Neuronal stem cell (in vitro differentiated cells): Measurements from ENCODE around the gene LILRB1.

Experiments
- DNase-seq: peaks from one replicate; pipeline ENCODE4 v3.0.0-alpha.2; 2013; ENCODE audit warnings: low spot score
- H2AFZ ChIP-seq: one replicate; pipeline ENCODE4 v1.6.1; 2013; ENCODE audit warnings: mild to moderate bottlenecking, low read length, inconsistent platforms
- H2AK5ac ChIP-seq: 2 replicates; pipeline ENCODE4 v1.6.1; 2013; ENCODE audit warnings: low read depth, mild to moderate bottlenecking, inconsistent platforms, low read length, moderate library complexity, mixed read lengths
- H2BK120ac ChIP-seq: 2 replicates; pipeline ENCODE4 v1.6.1; 2013; ENCODE audit warnings: low read depth, mild to moderate bottlenecking, inconsistent platforms, low read length, moderate library complexity, mixed read lengths
- H2BK12ac ChIP-seq: one replicate; pipeline ENCODE4 v1.6.1; 2013; ENCODE audit warnings: low read length, inconsistent platforms
- H2BK15ac ChIP-seq: 2 replicates; pipeline ENCODE4 v1.6.1; 2013; ENCODE audit warnings: mild to moderate bottlenecking, low read length, inconsistent platforms, mixed read lengths
- H2BK5ac ChIP-seq: one replicate; pipeline ENCODE4 v1.6.1; 2013; ENCODE audit warnings: inconsistent platforms, mild to moderate bottlenecking, low read length, moderate library complexity
- H3K14ac ChIP-seq: one replicate; pipeline ENCODE4 v1.6.1; 2013; ENCODE audit warnings: low read length, inconsistent platforms
- H3K18ac ChIP-seq: 2 replicates; pipeline ENCODE4 v1.6.1; 2013; ENCODE audit warnings: low read length, inconsistent platforms
- H3K23ac ChIP-seq: 2 replicates; pipeline ENCODE4 v1.6.1; 2013; ENCODE audit warnings: low read depth, mild to moderate bottlenecking, mixed read lengths, low read length, inconsistent platforms; ENCODE audit not compliant: poor library complexity
- H3K27ac ChIP-seq: replicated peaks from 3 replicates; pipeline ENCODE4 v1.5.1; 2013; ENCODE audit warnings: low read length, inconsistent platforms
- H3K27me3 ChIP-seq, 3 experiments: 2 replicates each; pipeline ENCODE4 v1.6.1; 2013; ENCODE audit warnings: low read length in 3 of 3, mild to moderate bottlenecking in 2 of 3, inconsistent platforms in 1 of 3, low read depth in 1 of 3, mixed read lengths in 1 of 3, moderate library complexity in 1 of 3; ENCODE audit not compliant: control insufficient read depth in 3 of 3, insufficient read depth in 3 of 3
- H3K36me3 ChIP-seq, 2 donors: replicated peaks in 1 of 2; 2 replicates each; pipeline ENCODE4 v1.6.1; 2013; ENCODE audit warnings: low read length in 2 of 2; ENCODE audit not compliant: control insufficient read depth in 2 of 2, insufficient read depth in 2 of 2
- H3K4ac ChIP-seq: 2 replicates; pipeline ENCODE4 v1.6.1; 2013; ENCODE audit warnings: inconsistent platforms, mild to moderate bottlenecking, low read length, moderate library complexity
- H3K4me1 ChIP-seq, 2 donors: 1 replicate in 1 of 2; 2 replicates in 1 of 2; pipeline ENCODE4 v1.6.1; 2013; ENCODE audit warnings: low read length in 2 of 2, low read depth in 1 of 2; ENCODE audit not compliant: control insufficient read depth in 2 of 2, insufficient read depth in 1 of 2
- H3K4me2 ChIP-seq: one replicate; pipeline ENCODE4 v1.6.1; 2013; ENCODE audit warnings: mild to moderate bottlenecking, low read length, inconsistent platforms; ENCODE audit not compliant: insufficient read depth, poor library complexity, severe bottlenecking
- H3K4me3 ChIP-seq, 2 donors: 2 replicates each; pipeline ENCODE4 v1.5.1; 2013; ENCODE audit warnings: low read length in 2 of 2, mild to moderate bottlenecking in 2 of 2, inconsistent platforms in 1 of 2, moderate library complexity in 1 of 2
- H3K79me1 ChIP-seq: one replicate; pipeline ENCODE4 v1.6.1; 2013; ENCODE audit warnings: low read depth, mild to moderate bottlenecking, inconsistent platforms, low read length, moderate library complexity
- H3K9ac ChIP-seq: one replicate; pipeline ENCODE4 v1.6.1; 2013; ENCODE audit warnings: mild to moderate bottlenecking, low read depth, low read length, inconsistent platforms; ENCODE audit not compliant: poor library complexity
- H3K9me3 ChIP-seq, 2 donors: replicated peaks in 1 of 2; 2 replicates each; pipeline versions ENCODE3 to v1.6.1; 2013; ENCODE audit warnings: low read length in 2 of 2, mild to moderate bottlenecking in 2 of 2, inconsistent platforms in 1 of 2, low read depth in 1 of 2, mixed read lengths in 1 of 2, moderate library complexity in 1 of 2; ENCODE audit not compliant: control insufficient read depth in 2 of 2, insufficient read depth in 1 of 2
- H4K8ac ChIP-seq: one replicate; pipeline ENCODE4 v1.6.1; 2013; ENCODE audit warnings: low read depth, mild to moderate bottlenecking, inconsistent platforms, low read length, moderate library complexity
- H4K91ac ChIP-seq: one replicate; pipeline ENCODE4 v1.6.1; 2013; ENCODE audit warnings: low read length, low read depth, mild to moderate bottlenecking, inconsistent platforms; ENCODE audit not compliant: poor library complexity
- WGBS, 2 donors: extraction: QIAGEN DNeasy Blood & Tissue Kit; methylation state at CpG; one replicate each; pipeline ENCODE4 v1.1.7; 2013; ENCODE audit warnings: missing lambda C conversion rate in 2 of 2, mixed read lengths in 1 of 2; ENCODE audit not compliant: insufficient read length in 2 of 2, insufficient replicate concordance in 1 of 2; ENCODE audit errors: extremely low coverage in 2 of 2; 5-methylcytosine and 5-hydroxymethylcytosine counted together

The LILRB1 gene

GRCh38 chr19:54653181-54653809 lies 23.0 kb downstream of the LILRB1 start:
- Histone ChIP-seq H2BK120ac (no peak overlapping the region), H3K4ac (no peak overlapping the region), H3K14ac (no peak overlapping the region), H2AK5ac (no peak overlapping the region), H3K18ac (no peak overlapping the region), H4K91ac (no peak overlapping the region), H3K9me3 (peaks cover 0 to 30% of the 10 kb centered on the region in 2 donors), H3K9ac (no peak overlapping the region), H3K23ac (no peak overlapping the region), H2BK15ac (no peak overlapping the region), H3K36me3 (no peaks in the 10 kb centered on the region), H2AFZ (no peak overlapping the region), H2BK5ac (no peak overlapping the region), H3K27me3 (peaks cover 0 to 3% (median 0%) of the 10 kb centered on the region in 3 experiments), H2BK12ac (no peak overlapping the region), H3K27ac (no peak overlapping the region), H3K79me1 (no peaks in the 10 kb centered on the region), H3K4me3 (peak overlapping the region in 1 of 2 donors; percentile 16), H3K4me1 (no peaks in the 10 kb centered on the region), H4K8ac (no peak overlapping the region), H3K4me2 (no peak overlapping the region)
- WGBS, 2 donors = no CpG with 5 or more reads among the region's 6 CpGs
- DNase-seq = no peak

GRCh38 chr19:54654447-54655321 lies 24.4 kb downstream of the LILRB1 start:
- Histone ChIP-seq H3K14ac (no peak overlapping the region), H4K91ac (no peak overlapping the region), H4K8ac (no peak overlapping the region), H3K79me1 (no peaks in the 10 kb centered on the region), H3K23ac (no peak overlapping the region), H3K36me3 (no peaks in the 10 kb centered on the region), H3K4me2 (no peak overlapping the region), H2BK5ac (no peak overlapping the region), H2BK12ac (no peak overlapping the region), H2BK15ac (no peak overlapping the region), H3K18ac (no peak overlapping the region), H3K4me3 (no peak overlapping the region), H3K27me3 (no peaks in the 10 kb centered on the region), H2BK120ac (no peak overlapping the region), H3K4ac (no peak overlapping the region), H3K9ac (no peak overlapping the region), H3K4me1 (no peaks in the 10 kb centered on the region), H2AFZ (no peak overlapping the region), H3K27ac (no peak overlapping the region), H3K9me3 (peaks cover 0 to 30% of the 10 kb centered on the region in 2 donors), H2AK5ac (no peak overlapping the region)
- DNase-seq = no peak
- WGBS, 2 donors = no CpG with 5 or more reads among the region's 14 CpGs

- Histone ChIP-seq H2BK5ac (no peak overlapping the region), H3K36me3 (no peaks in the 10 kb centered on the region), H3K27ac (no peak overlapping the region), H3K9ac (no peak overlapping the region), H3K27me3 (no peaks in the 10 kb centered on the region), H2BK15ac (no peak overlapping the region), H3K18ac (no peak overlapping the region), H3K23ac (no peak overlapping the region), H3K4me2 (no peak overlapping the region), H3K4me1 (no peaks in the 10 kb centered on the region), H2AK5ac (no peak overlapping the region), H3K14ac (no peak overlapping the region), H3K79me1 (no peaks in the 10 kb centered on the region), H3K4me3 (no peak overlapping the region), H2BK12ac (no peak overlapping the region), H4K8ac (no peak overlapping the region), H4K91ac (no peak overlapping the region), H3K9me3 (peaks cover 0 to 32% of the 10 kb centered on the region in 2 donors), H2BK120ac (no peak overlapping the region), H3K4ac (no peak overlapping the region), H2AFZ (no peak overlapping the region)
- WGBS, 2 donors = no CpG with 5 or more reads among the region's 6 CpGs
- no peak for DNase-seq
Measured at GRCh38 chr19:54659300-54659699, 29.0 kb downstream of the LILRB1 start.

- no peak overlapping the region for H3K27ac ChIP-seq
- H4K91ac ChIP-seq = no peak overlapping the region
- H3K23ac ChIP-seq = no peak overlapping the region
- H3K79me1 ChIP-seq = no peaks in the 10 kb centered on the region
- no CpG with 5 or more reads among the region's 5 CpGs for WGBS, 2 donors
- no peak overlapping the region for H3K14ac ChIP-seq
- no peak overlapping the region for H3K4me2 ChIP-seq
- no peak overlapping the region for H4K8ac ChIP-seq
- no peak overlapping the region for H2AFZ ChIP-seq
- H2BK12ac ChIP-seq = no peak overlapping the region
- no peak overlapping the region for H3K4ac ChIP-seq
- H3K36me3 ChIP-seq = no peaks in the 10 kb centered on the region
- no peak overlapping the region for H2BK120ac ChIP-seq
- no peak overlapping the region for H3K4me3 ChIP-seq
- no peak for DNase-seq
- no peak overlapping the region for H3K18ac ChIP-seq
- H2BK5ac ChIP-seq = no peak overlapping the region
- H2AK5ac ChIP-seq = no peak overlapping the region
- H3K9me3 ChIP-seq = peaks cover 0 to 34% of the 10 kb centered on the region in 2 donors
- no peak overlapping the region for H2BK15ac ChIP-seq
- no peaks in the 10 kb centered on the region for H3K27me3 ChIP-seq
- H3K9ac ChIP-seq = no peak overlapping the region
- no peaks in the 10 kb centered on the region for H3K4me1 ChIP-seq
Measured at GRCh38 chr19:54660306-54660705, 30.0 kb downstream of the LILRB1 start.
